ENCODE measurements around the gene DUSP10. TPM values are rescaled to one million over a fixed set of nuclear protein-coding genes. Genes with fewer than 3 reads are reported as not detected.

Gene DUSP10
- total and polyA plus RNA-seq, 2 of the 13 experiments (the other 11 are each of a cell fraction or from before 2014, with no cell fraction given) = 2.1 to 4.4 TPM

DNA sequence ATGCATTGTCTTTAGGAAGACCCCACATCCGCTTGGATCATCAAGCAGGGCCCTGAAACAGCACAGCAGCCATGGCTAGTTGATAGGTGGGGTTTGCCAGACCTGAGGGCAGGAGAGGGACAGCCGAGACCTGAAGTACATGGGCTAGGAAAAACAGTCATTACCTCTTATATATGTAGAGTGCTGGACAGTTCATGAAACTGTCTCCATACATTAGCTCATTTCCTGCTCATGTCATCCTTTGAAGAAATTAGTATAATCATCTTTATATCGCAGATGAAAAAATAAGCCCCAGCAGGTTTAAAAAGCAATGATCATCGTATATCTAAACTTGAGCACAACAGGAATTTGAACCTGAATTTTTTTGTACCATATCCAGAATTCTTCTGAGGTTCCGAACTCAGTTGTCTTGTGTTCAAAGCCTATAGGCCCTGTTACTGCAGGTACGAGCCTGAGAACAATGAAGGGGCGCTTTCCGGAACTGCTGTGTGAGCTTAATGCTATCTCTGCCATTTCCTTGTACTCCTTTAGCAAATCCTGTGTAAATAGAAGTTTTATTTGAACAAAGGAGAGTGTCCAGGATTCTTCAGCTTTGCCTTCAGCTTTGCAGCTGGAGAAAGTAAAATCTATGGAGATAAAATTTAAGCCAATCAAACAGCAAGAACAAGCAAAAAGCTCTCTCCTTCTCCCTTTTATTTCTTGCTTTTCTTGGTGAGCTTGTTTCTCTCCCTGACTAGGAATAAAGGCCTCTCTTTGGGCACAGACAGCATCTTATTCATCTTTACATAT is 32.4 kb upstream of the DUSP10 start:
- H2AFZ ChIP-seq (ENCODE audit: low read length) = no peak overlapping the region
- ChIA-PET POLR2A (no interaction called here), CTCF (ENCODE audit: low intra/inter-chr PET ratio, low total read pairs) (no interaction called here)
- H3K27ac ChIP-seq (ENCODE audit: extremely low read length, insufficient read depth, low read length) = no peak overlapping the region
- WGBS (ENCODE audit: low lambda C conversion rate) = 23% methylated on average over 8 of the region's 8 CpGs
- H3K4me2 ChIP-seq (ENCODE audit: low read depth, low read length) = no peak overlapping the region
- in situ Hi-C loops (cut with HindIII; ENCODE audit: extremely low pct_ligation_motif_present, low pct_unique_long_range_greater_than_20kb) (no loop called here), intact Hi-C loops (cut with micrococcal nuclease; ENCODE audit: unreplicated experiment) (no loop called here)
- no peak overlapping the region for H3K9ac ChIP-seq (ENCODE audit: insufficient read depth, low read depth, low read length)
- TF ChIP-seq, protein P1, sequence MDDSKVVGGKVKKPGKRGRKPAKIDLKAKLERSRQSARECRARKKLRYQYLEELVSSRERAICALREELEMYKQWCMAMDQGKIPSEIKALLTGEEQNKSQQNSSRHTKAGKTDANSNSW (CRISPR knock-in tag; IDR thresholded peaks at IDR 0.05; ENCODE audit: borderline replicate concordance) = no peak
- no peak for TF ChIP-seq ZNF20 (CRISPR knock-in tag; IDR thresholded peaks at IDR 0.05)
- TF ChIP-seq NFATC3 (CRISPR knock-in tag; IDR thresholded peaks at IDR 0.05) = no peak
- TF ChIP-seq ATM (IDR thresholded peaks at IDR 0.05; ENCODE audit: borderline replicate concordance) = no peak
- no peak for TF ChIP-seq ZNF7 (CRISPR knock-in tag; IDR thresholded peaks at IDR 0.05)
- TF ChIP-seq, protein P2, sequence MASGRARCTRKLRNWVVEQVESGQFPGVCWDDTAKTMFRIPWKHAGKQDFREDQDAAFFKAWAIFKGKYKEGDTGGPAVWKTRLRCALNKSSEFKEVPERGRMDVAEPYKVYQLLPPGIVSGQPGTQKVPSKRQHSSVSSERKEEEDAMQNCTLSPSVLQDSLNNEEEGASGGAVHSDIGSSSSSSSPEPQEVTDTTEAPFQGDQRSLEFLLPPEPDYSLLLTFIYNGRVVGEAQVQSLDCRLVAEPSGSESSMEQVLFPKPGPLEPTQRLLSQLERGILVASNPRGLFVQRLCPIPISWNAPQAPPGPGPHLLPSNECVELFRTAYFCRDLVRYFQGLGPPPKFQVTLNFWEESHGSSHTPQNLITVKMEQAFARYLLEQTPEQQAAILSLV (CRISPR knock-in tag; IDR thresholded peaks at IDR 0.05; ENCODE audit: borderline replicate concordance) = no peak
- TF ChIP-seq ZNF572 (CRISPR knock-in tag; IDR thresholded peaks at IDR 0.05) = no peak
- TF ChIP-seq REL (CRISPR knock-in tag; conservative IDR thresholded peaks at IDR 0.05) = no peak
- TF ChIP-seq, protein P3, sequence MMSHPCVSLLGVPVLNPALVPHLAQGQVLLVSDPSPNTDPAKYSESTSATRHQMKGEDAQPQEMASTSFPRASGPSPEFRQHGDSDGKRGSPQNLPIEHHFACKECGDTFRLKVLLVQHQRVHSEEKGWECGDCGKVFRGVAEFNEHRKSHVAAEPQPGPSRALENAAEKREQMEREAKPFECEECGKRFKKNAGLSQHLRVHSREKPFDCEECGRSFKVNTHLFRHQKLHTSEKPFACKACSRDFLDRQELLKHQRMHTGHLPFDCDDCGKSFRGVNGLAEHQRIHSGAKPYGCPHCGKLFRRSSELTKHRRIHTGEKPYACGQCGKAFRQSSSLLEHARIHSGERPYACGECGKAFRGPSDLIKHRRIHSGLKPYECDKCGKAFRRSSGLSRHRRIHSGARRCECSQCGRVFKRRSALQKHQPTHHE (CRISPR knock-in tag; IDR thresholded peaks at IDR 0.05; ENCODE audit: borderline replicate concordance) = no peak
- no peak for TF ChIP-seq ZNF616 (CRISPR knock-in tag; IDR thresholded peaks at IDR 0.05; ENCODE audit: low read depth)
- TF ChIP-seq NR1H2 (CRISPR knock-in tag; IDR thresholded peaks at IDR 0.05; ENCODE audit: borderline replicate concordance, low read depth) = no peak
- TF ChIP-seq NFRKB (IDR thresholded peaks at IDR 0.05) = no peak
- H4K20me1 ChIP-seq (ENCODE audit: insufficient read depth, low read length) = no peaks in the 10 kb centered on the region
- ATAC-seq (no peak), DNase-seq (ENCODE audit: low spot score) (no peak), FAIRE-seq (no peak)
- BruUV-seq (replicated peaks) = no TSS peak
- no peaks in the 10 kb centered on the region; a peak in 1 of 5 replicates for H3K27me3 ChIP-seq (ENCODE audit: control insufficient read depth in 1 of 2, insufficient read depth in 2 of 2, low read length in 2 of 2)
- no peaks in the 10 kb centered on the region for H3K79me2 ChIP-seq (ENCODE audit: insufficient read depth, low read length)
- no peaks in the 10 kb centered on the region for H3K36me3 ChIP-seq (replicated peaks in 1 of 2; ENCODE audit: control insufficient read depth in 1 of 2, insufficient read depth in 2 of 2, low read length in 2 of 2)
- no peaks in the 10 kb centered on the region for H3K9me3 ChIP-seq (ENCODE audit: low read length)
- H3K4me3 ChIP-seq (replicated peaks in 1 of 3; ENCODE audit: insufficient read depth in 1 of 3, low read depth in 2 of 3, low read length in 3 of 3) = no peak overlapping the region
- no peaks in the 10 kb centered on the region for H3K4me1 ChIP-seq (ENCODE audit: insufficient read depth, low read length)
